Left hindlimb (tissue), 1 donor: ENCODE results near the gene RGS12.
A peak's percentile ranks its signal among the peaks of the same experiment; 100 is the strongest.
"Not testable (repeated sequence)": the region's sequence is repeated elsewhere in the genome, so short reads cannot be mapped to it uniquely, and the experiment has no call there.

ENCODE experiments used
- DNase-seq: peaks from one replicate; pipeline ENCODE4 v3.0.0-alpha.2; 2018

The RGS12 gene

GRCh38 chr4:3297066-3297859, 4.4 kb downstream of the RGS12 start:
- no peak for DNase-seq

DNA sequence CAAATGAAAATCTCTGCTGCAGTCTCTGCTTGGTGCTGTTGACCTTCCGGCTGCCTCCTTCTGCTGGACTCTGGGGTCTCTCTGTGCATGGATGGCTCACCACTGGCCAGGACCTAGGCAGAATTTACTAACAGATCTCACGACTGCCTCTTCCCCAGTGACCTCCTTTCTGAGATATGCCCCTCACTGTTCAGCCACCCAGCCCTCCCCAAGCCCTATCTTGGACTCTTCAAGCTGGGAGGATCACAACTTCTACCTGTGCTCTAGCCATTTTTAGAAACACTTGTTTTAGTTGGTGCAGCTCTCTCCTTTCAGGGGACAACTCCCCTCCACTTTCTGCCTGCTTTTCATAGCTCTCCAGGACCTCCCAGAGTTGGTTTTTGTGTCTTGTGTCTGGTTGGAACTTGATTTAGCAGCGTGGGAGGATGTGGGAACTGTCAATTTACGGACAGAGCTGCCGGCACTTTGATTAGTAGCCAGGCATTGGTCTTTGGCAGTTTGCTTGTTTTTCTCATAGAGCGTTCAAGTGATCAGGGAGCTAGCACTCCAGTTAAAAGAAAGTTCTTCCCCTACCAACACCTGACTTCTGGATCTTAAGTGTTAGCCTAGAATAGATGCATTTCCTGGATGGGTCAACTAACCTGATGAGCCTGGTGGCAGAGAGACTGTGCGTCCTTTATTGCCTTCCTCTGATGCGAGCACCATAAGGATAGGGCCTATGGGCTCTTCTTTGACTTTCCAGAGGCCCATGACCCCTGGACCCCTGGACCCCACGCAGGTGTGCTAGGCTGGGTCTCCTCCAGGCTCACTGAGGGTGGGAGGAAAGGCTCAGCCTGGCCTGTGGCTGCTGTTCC, 6.5 kb downstream of the RGS12 start:
- DNase-seq, result no peak

DNA sequence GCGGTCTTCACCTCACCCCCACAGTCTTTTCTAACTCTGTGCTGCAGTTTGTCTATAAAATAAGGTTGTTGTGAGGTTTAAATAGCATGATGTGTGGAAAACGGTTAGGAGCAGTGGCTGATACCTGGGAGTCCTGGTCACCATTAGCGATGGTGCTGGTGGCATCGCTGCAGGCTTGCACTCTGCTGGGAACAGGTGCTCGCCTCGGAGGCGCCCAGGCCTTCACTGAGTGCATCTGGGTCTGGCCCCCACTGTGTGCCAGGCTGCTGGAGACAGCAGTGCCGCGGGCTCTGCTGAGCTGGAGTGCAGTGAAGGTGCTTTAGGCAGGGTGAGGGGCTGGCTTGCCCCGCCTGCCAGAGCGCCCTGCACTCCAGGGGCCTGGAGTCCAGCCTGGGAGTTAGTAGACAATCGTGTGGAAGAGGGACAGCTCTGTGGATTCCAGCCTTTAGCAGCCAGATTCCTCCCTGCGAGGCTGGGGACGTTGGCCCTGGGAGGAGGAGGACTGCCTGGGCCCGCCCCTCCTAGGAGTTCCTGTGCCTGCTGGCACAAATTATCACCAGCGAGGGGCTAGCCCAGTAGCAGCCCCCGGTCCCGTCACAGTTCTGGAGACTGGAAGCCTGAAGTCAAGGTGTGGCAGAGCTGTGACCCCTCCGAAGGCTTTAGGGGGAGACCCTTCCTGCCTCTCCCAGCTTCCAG, 7.3 kb downstream of the RGS12 start:
- DNase-seq, result no peak

GRCh38 chr4:3300882-3301281, 8.1 kb downstream of the RGS12 start:
- not testable (repeated sequence) for DNase-seq

DNA sequence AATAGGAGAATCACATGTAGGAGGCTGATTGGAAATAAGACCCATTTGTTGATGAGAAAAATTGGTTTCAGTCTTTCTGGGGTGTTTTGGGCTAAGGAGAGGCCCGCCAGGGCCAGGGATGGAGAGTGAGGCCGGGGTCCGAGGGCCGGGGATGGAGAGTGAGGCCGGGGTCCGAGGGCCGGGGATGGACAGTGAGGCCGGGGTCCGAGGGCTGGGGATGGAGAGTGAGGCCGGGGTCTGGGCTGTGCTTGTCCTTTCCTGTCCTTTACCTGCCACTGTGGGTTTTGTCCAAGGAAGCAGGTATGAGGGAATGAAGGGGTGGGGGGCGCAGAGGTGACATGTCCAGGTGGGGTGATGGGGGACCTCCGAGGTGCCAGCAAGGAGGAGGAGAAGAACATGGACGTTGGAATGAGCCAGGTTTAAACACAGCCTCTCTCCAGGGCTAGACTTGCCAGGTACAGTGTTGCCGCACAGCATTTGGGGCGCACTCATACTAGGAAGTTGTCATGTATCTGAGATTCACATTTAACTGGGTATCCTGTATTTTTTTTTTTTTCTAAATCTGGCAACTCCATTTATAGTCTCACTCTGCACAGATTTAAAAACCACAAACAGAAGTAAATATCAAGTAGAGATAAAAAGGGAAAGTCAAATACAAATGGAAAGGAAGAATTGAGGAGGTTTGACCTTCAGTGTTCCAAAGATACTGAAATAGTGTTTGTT, 8.8 kb downstream of the RGS12 start:
- no peak for DNase-seq

DNA sequence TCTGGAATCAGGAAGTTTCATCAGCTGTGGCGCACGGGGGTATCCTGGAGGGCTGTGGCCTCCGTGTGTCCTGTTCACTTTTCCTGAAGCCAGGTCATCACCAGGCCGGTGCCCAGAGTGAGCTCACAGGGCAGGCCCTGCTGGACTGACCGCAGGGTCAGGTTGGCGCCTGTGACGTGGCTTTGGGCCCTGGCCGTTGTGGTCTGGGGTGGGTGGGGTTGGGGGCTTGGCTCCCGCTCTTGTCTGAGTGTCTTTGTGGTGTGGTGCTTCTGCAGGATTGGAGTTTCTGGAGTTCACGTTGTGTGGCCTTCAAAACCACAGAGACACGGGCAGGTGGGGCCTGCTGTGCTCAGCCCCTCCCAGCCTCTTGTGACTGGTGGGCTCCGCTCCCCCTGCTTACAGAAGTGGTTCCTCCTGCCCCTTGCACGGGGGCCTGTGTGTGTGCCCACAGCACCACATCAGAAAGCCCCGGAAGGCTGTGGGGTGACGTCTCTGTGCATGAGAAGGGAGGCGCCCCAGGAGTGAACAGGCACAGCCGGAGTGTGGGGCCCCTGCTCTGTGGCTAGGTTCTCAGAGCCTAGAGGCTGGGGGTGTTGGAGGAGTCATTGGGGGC, 9.5 kb downstream of the RGS12 start:
- DNase-seq, result no peak

GRCh38 chr4:3302786-3303564, 10.2 kb downstream of the RGS12 start:
- no peak for DNase-seq

DNA sequence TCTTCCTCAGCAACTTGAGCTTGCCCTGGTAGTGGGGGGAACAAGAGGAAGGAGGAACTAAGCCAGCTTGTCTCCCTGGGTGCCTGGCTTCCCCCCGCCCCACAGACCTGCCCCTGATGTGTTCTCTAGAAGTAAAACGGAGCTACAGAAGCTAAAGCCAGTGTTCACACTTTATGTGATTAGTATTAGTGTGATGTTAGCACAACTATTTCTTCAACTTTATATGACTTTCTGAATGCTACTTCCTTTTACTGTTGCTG, 10.7 kb downstream of the RGS12 start:
- DNase-seq, result no peak

GRCh38 chr4:3303923-3304710, 11.3 kb downstream of the RGS12 start:
- DNase-seq, result no peak

- peak; percentile 71 for DNase-seq
These were observed 12.2 kb downstream of the RGS12 start for GRCh38 chr4:3304831-3305609.

GRCh38 chr4:3305610-3306371, 13.0 kb downstream of the RGS12 start:
- peak; percentile 29 for DNase-seq

DNA sequence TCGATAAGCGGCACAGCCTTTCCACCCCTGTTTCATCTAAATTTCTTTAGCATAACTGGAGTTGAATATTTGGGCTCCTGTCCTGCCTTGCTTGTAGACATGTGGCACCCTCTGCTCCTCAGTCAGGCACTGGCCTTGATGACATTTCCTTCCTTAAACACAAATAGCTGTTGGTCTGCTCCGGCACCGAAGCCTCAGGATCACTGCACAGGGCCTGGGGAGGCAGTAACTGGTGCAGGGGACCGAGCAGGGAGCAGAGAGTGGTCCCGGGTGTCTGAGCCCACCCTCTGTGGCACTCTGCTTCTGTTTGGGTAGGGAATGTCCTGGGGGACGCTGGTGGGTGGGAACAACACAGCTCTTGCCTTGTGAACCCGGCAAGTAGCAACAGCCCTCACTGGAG, 13.6 kb downstream of the RGS12 start:
- no peak for DNase-seq

GRCh38 chr4:3307060-3307459, 14.2 kb downstream of the RGS12 start:
- DNase-seq, result peak; percentile 16

DNA sequence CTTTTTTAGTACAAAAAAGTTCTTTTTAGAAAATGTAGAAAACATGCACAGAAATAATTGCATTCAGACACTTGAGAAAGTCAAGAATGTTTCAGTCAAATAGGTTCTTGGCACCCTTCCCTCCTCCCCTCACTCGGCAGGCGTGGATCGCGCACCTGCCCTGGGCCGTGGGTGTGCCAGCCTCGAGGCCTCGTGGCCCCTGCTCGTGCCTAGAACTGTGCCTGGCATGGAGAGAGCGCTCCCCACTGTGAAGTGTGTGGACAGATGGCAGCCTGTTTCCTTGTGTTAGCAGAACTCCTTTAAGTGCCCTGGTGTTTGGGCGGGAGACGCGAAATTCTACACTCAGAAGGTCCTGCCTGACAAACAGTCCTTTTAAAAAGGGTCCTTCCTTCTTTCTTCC, 14.7 kb downstream of the RGS12 start:
- DNase-seq, result peak; percentile 27

DNA sequence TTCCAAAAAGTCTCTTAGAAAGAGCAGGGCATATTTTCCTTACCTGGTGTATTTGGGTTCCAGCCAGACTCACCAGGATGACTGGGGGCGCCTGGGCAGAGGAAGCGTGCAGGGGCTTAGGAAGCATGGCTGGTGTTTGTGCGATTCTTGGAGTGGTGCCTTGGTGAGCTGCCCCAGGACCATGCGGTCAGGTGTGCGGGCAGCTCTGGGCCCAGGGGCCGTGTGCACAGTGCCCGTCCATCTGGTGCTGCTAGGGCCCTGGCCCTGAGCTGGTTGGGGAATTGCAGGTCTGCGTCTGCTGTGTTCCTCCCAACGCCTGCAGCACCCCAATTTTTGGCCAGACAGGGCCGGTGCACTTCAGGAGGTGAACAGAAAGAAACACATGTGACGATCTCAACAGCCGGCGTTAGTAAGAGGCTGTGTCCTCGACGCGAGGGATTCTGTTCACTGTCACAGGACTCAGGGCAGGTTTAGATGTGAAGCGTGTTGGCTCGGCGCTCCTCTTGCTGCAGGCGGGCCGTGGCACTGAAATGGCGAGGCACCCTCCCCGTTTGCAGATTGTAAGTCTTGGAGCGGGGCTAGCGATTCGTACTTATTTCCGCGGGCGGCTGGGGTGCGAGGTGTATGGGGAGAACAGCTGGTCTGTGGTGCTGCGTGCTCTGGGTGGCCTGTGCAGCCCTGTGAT, 15.2 kb downstream of the RGS12 start:
- DNase-seq, result peak; percentile 27

- DNase-seq, result peak; percentile 8
These were observed 15.9 kb downstream of the RGS12 start for GRCh38 chr4:3308691-3309090.

DNA sequence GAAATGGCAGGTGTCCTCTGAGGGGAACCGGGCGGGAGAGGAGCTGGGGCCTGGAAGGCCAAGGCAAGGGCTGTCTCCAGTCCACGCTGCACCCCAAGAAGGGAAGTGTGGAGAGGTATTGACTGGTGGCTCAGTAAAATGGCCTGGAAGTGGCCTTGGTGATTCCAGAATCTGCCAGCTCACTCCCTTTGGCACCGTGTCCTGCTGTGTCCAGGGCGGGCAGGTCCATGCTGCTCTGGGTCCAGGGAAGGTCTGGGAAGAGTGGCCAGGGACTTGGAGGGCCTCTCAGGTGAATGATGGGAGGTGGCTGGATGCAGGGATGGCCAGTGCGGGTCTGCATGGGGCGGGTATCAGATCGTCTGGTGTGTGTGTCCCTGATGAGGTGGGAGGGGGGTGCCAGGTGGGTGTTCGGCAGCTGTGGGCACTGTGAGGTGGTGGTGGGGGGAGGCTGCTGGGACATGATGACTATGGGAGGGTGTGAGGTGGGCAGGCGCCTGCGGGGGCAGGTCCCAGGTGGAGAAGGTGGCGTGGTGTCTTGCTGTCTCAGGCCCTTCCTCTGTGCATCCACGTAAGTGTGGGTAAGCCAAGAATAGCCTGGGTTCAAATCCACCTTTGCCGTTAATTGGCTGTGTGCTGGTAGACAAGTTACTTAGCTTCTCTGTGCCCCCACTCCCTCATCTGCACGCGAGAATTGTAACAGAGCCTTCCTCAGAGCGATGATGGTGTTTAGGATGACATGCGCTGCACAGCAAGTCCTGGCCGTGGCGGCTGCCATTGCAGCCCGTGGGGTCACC, 17.7 kb downstream of the RGS12 start:
- DNase-seq, result peak; percentile 26

- peak; percentile 13 for DNase-seq
These were observed 18.2 kb downstream of the RGS12 start for GRCh38 chr4:3311095-3311372.
